ENCODE results near the gene ARX. TPM values are rescaled to one million over a fixed set of nuclear protein-coding genes. Genes with fewer than 3 reads are reported as not detected.

The ARX gene
- polyA plus RNA-seq, 3 donors from 2014 or later, result not detected

DNA sequence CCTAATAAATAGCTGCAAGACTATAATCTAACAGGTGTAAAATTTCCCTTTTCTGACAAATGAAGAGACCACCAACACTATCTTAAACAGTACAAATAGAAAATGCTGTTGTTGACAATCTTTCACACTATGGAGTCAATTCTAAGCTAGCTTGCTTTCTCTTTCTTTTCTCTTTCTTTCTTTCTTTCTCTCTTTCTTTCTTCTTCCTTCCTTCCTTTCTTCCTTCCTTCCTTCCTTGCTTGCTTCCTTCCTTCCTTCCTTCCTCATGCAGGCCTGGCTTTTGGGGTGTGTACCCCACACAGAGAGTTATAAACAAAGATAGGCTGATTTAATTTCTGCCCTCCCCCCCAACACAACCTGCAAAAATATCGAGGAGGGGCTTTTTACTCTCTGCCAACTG lies 8.1 kb upstream of the ARX start:
- Mint-ChIP-seq H3K27me3 (ENCODE audit: low read depth in 3 of 3) (peaks cover 3 to 48% (median 16%) of the 10 kb centered on the region in 3 donors), H3K36me3 (no peaks in the 10 kb centered on the region), H3K9me3 (no peaks in the 10 kb centered on the region), H3K4me1 (peaks cover 17 to 20% of the 10 kb centered on the region in 2 donors), H3K4me3 (peak overlapping the region in 1 of 5 donors; percentile 23), H3K27ac (no peak overlapping the region)
- DNase-seq, result no peak

DNA sequence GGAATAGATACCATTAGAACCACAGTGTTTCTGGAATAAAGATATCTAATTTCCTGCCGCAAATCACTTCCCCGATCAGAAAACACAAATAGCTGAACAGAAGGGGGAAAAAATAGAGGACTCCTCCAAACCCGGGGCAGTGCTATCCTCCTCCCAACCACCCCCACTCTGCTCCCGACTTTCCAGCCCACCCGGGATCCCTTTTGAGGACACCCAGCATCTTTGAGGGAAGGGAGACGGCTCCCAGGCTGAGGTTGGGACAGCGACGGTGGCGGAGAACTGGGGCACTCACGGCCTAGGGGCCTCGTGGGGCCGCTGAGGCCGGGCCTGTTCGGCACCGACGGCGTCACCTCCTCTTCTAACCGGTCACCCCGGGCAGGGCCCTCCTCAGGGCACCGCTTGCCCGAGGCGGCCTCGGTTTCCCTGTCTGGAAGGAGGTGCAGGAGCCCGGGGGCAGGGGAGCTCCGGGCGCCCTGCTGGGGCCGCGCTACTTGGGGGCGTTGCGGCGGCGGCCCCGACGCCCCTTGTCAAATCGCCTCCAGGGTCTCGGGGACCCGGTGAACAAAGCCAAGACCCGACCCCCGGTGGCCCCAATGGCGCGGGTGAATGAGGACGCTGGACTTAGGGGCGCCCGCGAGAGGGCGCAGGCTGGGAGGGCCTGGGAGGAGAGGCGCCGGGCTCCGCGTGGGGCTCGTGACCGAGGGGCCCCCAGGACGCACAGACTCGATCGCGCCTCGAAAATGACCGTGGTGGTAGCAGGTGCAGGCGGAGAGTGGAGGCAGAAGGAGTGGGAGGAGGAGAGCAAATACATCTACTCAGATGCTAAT lies 6.9 kb upstream of the ARX start:
- no peaks in the 10 kb centered on the region for H3K9me3 Mint-ChIP-seq
- DNase-seq, result no peak
- no peak overlapping the region for H3K27ac Mint-ChIP-seq
- H3K4me3 Mint-ChIP-seq, result peak overlapping the region in 2 of 5 donors; percentile 27 to 46
- H3K27me3 Mint-ChIP-seq (ENCODE audit: low read depth in 3 of 3), result peaks cover 4 to 53% (median 16%) of the 10 kb centered on the region in 3 donors
- H3K4me1 Mint-ChIP-seq, result peaks cover 18 to 21% of the 10 kb centered on the region in 2 donors
- H3K36me3 Mint-ChIP-seq, result no peaks in the 10 kb centered on the region

DNA sequence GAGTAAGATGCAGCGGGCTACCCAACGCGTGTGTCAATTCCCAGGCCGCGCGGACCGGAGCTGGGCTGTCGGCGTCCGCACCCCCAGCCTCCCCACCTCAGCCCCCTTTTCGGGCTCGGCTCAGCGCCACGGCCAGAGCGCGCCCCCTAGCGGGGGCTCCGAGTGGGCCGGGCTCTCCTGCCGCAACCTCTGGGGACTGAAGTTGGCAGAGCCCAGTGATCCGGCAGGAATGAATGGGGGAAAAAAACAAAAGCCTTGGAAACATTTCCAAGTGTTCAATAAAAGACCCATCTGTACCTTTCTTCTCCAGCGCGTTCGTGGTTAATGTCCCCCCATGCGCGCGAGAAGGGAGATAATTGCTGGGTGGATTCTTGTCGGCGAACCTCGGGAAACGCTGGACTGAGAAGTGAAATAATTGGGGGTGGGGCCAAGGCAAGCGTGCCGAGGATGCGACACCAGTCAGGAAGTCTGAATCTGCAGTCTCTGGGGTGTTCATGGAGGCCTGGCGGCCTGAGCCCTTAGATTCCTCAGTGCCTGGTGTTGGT lies 5.2 kb upstream of the ARX start:
- Mint-ChIP-seq H3K27ac (no peak overlapping the region), H3K4me3 (peak overlapping the region; percentile 29 to 67 (median 58)), H3K4me1 (peaks cover 25 to 28% of the 10 kb centered on the region in 2 donors), H3K27me3 (ENCODE audit: low read depth in 3 of 3) (peaks cover 11 to 61% (median 19%) of the 10 kb centered on the region in 3 donors), H3K36me3 (no peaks in the 10 kb centered on the region), H3K9me3 (peaks cover 0 to 2% (median 0%) of the 10 kb centered on the region in 6 donors)
- peak; percentile 19 to 33 (median 32) for DNase-seq

DNA sequence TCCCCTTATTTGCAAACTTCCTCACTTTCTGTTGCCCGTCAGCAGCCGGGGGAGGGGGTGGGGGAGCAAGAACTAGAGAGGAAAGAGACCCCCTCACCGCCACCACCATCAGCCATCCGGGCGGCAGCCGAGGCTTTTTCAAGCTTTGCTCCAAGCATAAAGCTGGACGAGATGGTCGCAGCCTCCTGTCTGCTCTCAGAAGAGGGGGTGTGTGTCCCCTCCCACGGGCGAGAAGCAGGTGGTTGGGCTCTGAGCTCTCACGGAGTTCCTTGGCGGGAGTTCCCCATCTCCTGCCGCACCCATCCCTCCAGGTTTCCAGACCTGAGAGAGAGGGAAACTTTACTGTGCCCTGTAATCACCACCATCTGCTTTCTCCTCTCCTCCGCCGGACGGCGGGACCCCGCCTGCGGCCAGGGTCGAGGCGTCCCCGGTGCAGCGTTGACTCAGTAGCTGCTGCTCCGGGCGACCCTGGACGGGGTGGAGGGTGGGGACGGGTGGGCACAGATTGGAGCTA lies 4.7 kb upstream of the ARX start:
- Mint-ChIP-seq H3K27me3 (ENCODE audit: low read depth in 3 of 3) (peaks cover 11 to 63% (median 16%) of the 10 kb centered on the region in 3 donors), H3K27ac (no peak overlapping the region), H3K4me3 (peak overlapping the region in 2 of 5 donors; percentile 33), H3K36me3 (no peaks in the 10 kb centered on the region), H3K4me1 (peaks cover 26 to 29% of the 10 kb centered on the region in 2 donors), H3K9me3 (peaks cover 0 to 2% (median 0%) of the 10 kb centered on the region in 6 donors)
- DNase-seq, result no peak

DNA sequence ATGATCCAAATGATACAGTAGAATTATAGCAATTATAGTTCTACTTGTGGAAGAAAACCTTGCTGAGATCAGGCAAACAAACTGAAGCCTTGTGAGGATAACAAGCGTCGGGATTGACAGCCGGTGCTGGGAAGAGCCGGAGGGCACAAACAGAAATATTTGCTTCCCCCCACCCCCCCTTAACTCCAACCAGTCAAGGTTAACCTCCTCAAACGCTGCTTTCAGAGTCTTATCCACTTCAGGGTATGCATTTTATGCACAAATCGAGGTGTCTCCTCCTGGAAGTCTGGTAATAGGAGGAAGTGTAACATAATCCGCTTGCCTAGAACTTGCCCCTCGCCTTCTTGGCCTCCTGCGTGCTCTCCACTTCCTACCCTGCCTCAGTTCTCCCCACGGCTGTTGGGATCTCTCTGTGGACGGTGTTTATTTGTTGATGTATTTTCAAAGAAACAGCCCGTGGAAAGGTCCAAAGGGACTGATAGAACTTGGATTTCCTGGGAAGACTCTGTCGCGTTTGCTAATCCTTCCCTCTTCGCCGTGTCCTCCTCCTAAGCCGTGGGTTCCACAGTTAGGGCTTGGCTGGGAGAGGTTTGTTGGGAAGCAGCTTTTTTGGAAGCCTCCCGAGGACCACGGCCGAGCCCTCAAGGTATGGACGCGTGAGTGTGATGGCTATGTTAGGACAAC lies 4.1 kb upstream of the ARX start:
- Mint-ChIP-seq H3K27ac (no peak overlapping the region), H3K36me3 (no peaks in the 10 kb centered on the region), H3K9me3 (peaks cover 0 to 2% (median 0%) of the 10 kb centered on the region in 6 donors), H3K4me1 (peaks cover 29 to 33% of the 10 kb centered on the region in 2 donors), H3K27me3 (ENCODE audit: low read depth in 3 of 3) (peaks cover 11 to 69% (median 21%) of the 10 kb centered on the region in 3 donors), H3K4me3 (peak overlapping the region in 3 of 5 donors; percentile 30 to 33 (median 33))
- no peak for DNase-seq

DNA sequence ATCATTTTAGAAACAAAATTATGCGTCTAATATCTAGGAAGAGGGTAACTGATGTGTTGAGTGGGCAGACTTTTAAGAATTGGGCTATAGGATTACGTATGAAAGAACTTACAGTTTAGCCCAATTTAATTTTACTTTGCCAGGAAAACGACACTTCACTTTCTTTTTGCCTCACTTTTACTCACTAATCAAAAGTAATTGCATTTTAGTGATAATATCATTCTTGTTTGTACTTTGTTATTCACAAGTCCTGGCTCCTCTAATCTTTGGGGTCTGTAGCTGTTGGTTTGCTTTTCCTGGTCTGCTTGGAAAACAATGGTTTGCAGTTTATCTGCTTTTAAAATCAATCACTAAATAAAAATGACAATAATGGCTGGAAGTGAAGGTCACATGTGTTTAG lies 2.9 kb upstream of the ARX start:
- H3K27ac Mint-ChIP-seq, result no peak overlapping the region

DNA sequence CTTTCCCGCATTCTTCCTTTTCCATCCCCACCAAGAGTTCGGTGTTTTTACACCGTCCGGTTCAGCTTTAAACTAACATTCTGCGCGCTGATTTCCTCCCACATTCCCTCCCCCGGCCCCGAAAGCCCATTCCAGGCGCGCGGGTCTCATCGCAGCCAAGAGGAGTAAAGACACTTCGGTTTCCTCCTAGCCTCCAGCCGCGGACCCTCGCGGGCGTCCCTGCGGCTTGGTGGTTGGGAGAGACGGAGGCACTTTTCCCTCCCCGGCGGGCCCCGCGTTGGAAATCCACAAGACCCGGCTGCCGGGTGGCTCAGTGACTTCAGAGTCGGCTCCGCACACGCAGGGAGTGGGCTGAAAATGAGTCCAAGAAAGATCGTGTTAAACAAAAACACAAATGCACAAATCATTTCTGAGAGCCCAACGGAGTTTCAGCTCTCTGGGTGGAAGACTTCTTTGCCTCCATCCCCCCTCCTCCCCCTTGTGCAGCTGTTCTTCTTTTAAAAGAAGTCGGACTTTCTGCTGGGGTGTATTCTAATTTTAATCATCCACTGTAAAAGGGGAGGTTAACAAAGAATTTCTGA lies 2.0 kb upstream of the ARX start:
- no peak overlapping the region for H3K27ac Mint-ChIP-seq
- peaks cover 33 to 39% of the 10 kb centered on the region in 2 donors for H3K4me1 Mint-ChIP-seq
- no peak for DNase-seq
- H3K36me3 Mint-ChIP-seq, result no peaks in the 10 kb centered on the region
- no peak overlapping the region for H3K4me3 Mint-ChIP-seq
- H3K27me3 Mint-ChIP-seq (ENCODE audit: low read depth in 3 of 3), result peaks cover 13 to 59% (median 17%) of the 10 kb centered on the region in 3 donors
- peaks cover 0 to 4% (median 0%) of the 10 kb centered on the region in 6 donors for H3K9me3 Mint-ChIP-seq

More for the DNA sequence above, 2.9 kb upstream of the ARX start:
- peaks cover 33 to 38% of the 10 kb centered on the region in 2 donors for H3K4me1 Mint-ChIP-seq
- no peak for DNase-seq
- H3K4me3 Mint-ChIP-seq, result no peak overlapping the region
- peaks cover 0 to 4% (median 0%) of the 10 kb centered on the region in 6 donors for H3K9me3 Mint-ChIP-seq
- H3K27me3 Mint-ChIP-seq (ENCODE audit: low read depth in 3 of 3), result peaks cover 13 to 67% (median 17%) of the 10 kb centered on the region in 3 donors
- H3K36me3 Mint-ChIP-seq, result no peaks in the 10 kb centered on the region

DNA sequence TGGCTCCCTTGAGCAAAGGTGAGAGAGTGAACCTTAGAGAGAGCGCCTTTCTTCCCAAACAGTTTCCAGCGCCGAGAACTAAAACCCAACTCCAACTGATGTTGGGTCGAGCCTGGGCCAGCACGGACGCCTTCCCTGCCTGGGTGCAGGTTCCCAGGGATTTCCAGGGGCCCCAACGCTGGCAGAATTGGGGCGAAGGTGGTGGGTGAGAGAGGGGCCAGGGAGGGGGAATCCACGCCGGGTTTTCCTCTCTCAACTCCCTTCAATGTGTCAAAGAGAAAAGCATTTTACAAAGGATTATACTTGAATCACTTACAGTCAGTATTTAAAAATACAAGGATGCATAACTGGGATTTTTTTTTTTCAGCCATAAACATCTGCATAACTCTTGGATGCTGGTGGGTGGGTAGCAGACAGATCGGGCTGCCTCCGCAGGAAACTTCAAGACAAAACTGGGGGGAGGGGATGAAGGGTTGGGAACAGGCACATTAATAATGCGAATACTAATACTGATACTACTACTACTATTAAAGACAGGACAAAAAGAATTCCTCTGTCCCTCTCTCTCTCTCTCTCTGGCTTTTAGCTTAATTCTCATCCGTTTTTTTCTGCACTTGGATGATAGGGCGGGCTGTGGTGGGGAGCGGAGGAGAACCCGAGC lies 1.3 kb upstream of the ARX start:
- peaks cover 0 to 4% (median 0%) of the 10 kb centered on the region in 6 donors for H3K9me3 Mint-ChIP-seq
- H3K36me3 Mint-ChIP-seq, result no peaks in the 10 kb centered on the region
- H3K4me3 Mint-ChIP-seq, result peak overlapping the region in 1 of 5 donors; percentile 9
- peaks cover 13 to 54% (median 17%) of the 10 kb centered on the region in 3 donors for H3K27me3 Mint-ChIP-seq (ENCODE audit: low read depth in 3 of 3)
- no peak for DNase-seq
- H3K27ac Mint-ChIP-seq, result no peak overlapping the region
- peaks cover 30 to 33% of the 10 kb centered on the region in 2 donors for H3K4me1 Mint-ChIP-seq

DNA sequence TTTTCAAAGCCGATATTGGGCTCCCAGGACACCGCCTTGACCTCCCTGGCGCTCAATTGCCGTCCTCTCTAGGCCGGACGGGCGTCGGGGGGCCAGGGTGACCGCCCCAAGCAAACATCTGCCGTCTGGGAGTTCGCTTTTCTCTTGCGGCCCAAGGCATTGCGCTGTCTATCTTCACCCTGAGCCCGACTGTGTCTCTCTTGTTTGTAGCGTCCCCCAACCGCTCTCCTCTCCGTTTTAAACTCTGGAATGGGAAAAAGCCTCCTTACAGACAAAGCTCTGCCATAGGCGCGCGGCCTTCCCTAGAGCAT lies 551 bp upstream of the ARX start:
- Mint-ChIP-seq H3K27ac (no peak overlapping the region), H3K4me1 (peaks cover 23 to 25% of the 10 kb centered on the region in 2 donors), H3K4me3 (peak overlapping the region in 3 of 5 donors; percentile 46 to 58 (median 47)), H3K27me3 (ENCODE audit: low read depth in 3 of 3) (peaks cover 13 to 52% (median 16%) of the 10 kb centered on the region in 3 donors), H3K9me3 (peaks cover 0 to 4% (median 0%) of the 10 kb centered on the region in 6 donors), H3K36me3 (no peaks in the 10 kb centered on the region)
- DNase-seq, result no peak

DNA sequence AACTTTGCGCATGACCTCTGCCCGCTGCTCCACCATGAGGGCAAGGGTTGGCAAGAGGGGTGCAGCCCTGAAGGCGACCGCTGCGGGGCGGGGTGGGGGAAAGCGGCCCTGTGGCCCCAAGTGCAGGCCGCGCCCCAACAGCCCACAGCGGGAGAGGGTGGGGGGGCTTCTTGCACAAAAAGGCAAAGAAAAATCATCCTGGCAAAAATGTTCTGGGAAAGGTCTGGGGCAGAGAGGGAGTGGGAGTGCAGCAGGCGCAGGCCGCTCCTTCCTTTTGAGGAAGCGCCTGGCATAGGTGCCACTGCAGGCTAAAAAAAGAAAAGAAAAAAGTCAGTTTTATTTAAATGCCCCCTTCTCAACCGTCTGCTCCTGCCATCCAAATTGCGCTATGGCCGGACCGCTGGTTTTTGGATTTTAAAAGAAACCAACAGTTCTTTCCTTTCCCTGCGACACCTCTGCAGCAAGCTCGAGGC lies 1.4 kb downstream of the ARX start:
- Mint-ChIP-seq H3K36me3 (no peaks in the 10 kb centered on the region), H3K9me3 (peaks cover 0 to 4% (median 0%) of the 10 kb centered on the region in 6 donors), H3K27ac (no peak overlapping the region), H3K27me3 (ENCODE audit: low read depth in 3 of 3) (peaks cover 14 to 49% (median 15%) of the 10 kb centered on the region in 3 donors), H3K4me1 (peaks cover 15 to 22% of the 10 kb centered on the region in 2 donors), H3K4me3 (peak overlapping the region; percentile 63 to 87 (median 69))
- no peak for DNase-seq

DNA sequence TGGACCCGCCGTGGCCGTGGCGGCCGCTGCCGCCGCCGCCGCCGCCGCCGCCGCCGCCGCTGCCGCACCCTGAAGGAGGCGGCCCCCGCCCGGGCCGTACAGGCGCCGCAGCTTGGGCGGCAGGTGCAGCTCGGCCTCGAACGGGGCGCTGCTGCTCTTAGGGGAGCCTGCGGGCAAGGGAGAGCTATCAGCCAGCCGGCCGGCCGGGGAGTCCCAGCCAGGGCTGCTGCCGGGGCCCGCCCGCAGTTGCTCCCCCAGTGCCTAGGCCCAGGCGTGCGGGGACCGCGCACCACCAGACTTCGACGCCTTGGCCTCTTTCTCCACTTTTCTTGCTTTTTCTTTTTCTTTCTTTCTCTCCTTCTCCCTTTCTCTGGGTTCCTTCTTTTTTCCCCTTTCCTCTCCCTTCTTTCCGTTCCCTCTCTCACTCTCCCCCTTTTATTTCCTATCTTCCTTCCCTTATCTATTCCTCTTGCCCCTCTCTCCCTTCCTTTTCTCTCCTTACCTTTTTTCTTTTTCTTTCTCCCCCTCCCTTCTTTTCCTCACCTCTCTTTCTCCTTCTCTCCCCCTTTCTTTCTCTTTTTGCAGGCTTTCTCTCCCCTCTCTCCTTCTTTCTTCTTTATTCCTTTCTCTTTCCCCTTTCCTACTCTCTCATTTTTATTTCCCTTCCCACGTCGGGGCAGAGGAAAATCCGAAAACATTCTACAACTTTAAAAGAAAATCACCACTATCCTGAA lies 2.0 kb downstream of the ARX start:
- H3K9me3 Mint-ChIP-seq, result peaks cover 0 to 4% (median 0%) of the 10 kb centered on the region in 6 donors
- peaks cover 15 to 22% of the 10 kb centered on the region in 2 donors for H3K4me1 Mint-ChIP-seq
- peak overlapping the region; percentile 63 to 87 (median 69) for H3K4me3 Mint-ChIP-seq
- no peaks in the 10 kb centered on the region for H3K36me3 Mint-ChIP-seq
- peaks cover 15 to 44% (median 16%) of the 10 kb centered on the region in 3 donors for H3K27me3 Mint-ChIP-seq (ENCODE audit: low read depth in 3 of 3)
- no peak for DNase-seq
- no peak overlapping the region for H3K27ac Mint-ChIP-seq

Measured in immature natural killer cell (primary cell).